ENCODE measurements around the gene BCAS3. TPM values are rescaled to one million over a fixed set of nuclear protein-coding genes. Genes with fewer than 3 reads are reported as not detected.

BCAS3 gene
- total RNA-seq, 2 experiments from 2014 or later, result 20.1 to 31.8 TPM

GRCh38 chr17:61406537-61406845 lies 728.8 kb downstream of the BCAS3 start:
- POLR2A ChIA-PET, result no interaction called here
- Mint-ChIP-seq H3K9me3 (no peaks in the 10 kb centered on the region), H3K4me1 (ENCODE audit: low read depth) (peaks cover 57% of the 10 kb centered on the region), H3K27me3 (peaks cover 77% of the 10 kb centered on the region), H3K27ac (no peak overlapping the region), H3K4me3 (peak overlapping the region; percentile 38), H3K36me3 (ENCODE audit: low read depth) (no peaks in the 10 kb centered on the region)
- DNase-seq (no peak), ATAC-seq (ENCODE audit: poor library complexity) (no peak)
- H3K4me1 ChIP-seq (ENCODE audit: insufficient read depth, low read length), result peaks cover 76% of the 10 kb centered on the region
- H3K9me3 ChIP-seq (ENCODE audit: control insufficient read depth in 1 of 2, insufficient read depth in 1 of 2, low read length in 2 of 2), result peaks cover 0 to 54% of the 10 kb centered on the region in 2 experiments
- peaks cover 85 to 89% of the 10 kb centered on the region in 2 experiments for H3K27me3 ChIP-seq (ENCODE audit: control insufficient read depth in 1 of 2, insufficient read depth in 2 of 2, low read length in 2 of 2)
- TF ChIP-seq CTCF (IDR thresholded peaks at IDR 0.05), result no peak
- intact Hi-C loops (cut with DNase I, micrococcal nuclease), result loop anchor here in 1 of 2 experiments (10.0 kb wide), 2 partner anchors 272 to 682 kb away; no protein-coding TSS in a partner anchor
- H3K4me3 ChIP-seq (ENCODE audit: low read length), result no peak overlapping the region
- no peaks in the 10 kb centered on the region for H3K36me3 ChIP-seq (ENCODE audit: insufficient read depth, low read length)
- H3K27ac ChIP-seq (ENCODE audit: low read depth in 1 of 2, low read length in 2 of 2), result no peak overlapping the region
- CTCF ChIA-PET, result no interaction called here

GRCh38 chr17:61406971-61407911 lies 729.6 kb downstream of the BCAS3 start:
- Histone ChIP-seq H3K36me3 (ENCODE audit: insufficient read depth, low read length) (no peaks in the 10 kb centered on the region), H3K27ac (ENCODE audit: low read depth in 1 of 2, low read length in 2 of 2) (no peak overlapping the region), H3K9me3 (ENCODE audit: control insufficient read depth in 1 of 2, insufficient read depth in 1 of 2, low read length in 2 of 2) (peaks cover 0 to 54% of the 10 kb centered on the region in 2 experiments), H3K4me1 (ENCODE audit: insufficient read depth, low read length) (peaks cover 78% of the 10 kb centered on the region), H3K4me3 (ENCODE audit: low read length) (no peak overlapping the region), H3K27me3 (ENCODE audit: control insufficient read depth in 1 of 2, insufficient read depth in 2 of 2, low read length in 2 of 2) (peaks cover 81 to 86% of the 10 kb centered on the region in 2 experiments)
- no peak for TF ChIP-seq CTCF (IDR thresholded peaks at IDR 0.05)
- peaks cover 72% of the 10 kb centered on the region for H3K27me3 Mint-ChIP-seq
- H3K9me3 Mint-ChIP-seq, result no peaks in the 10 kb centered on the region
- H3K4me3 Mint-ChIP-seq, result peak overlapping the region; percentile 51
- intact Hi-C loops (cut with DNase I, micrococcal nuclease), result loop anchor here in 1 of 2 experiments (10.0 kb wide), 2 partner anchors 272 to 682 kb away; no protein-coding TSS in a partner anchor
- ChIA-PET POLR2A (interaction anchor here (0.6 kb wide), 1 partner anchor 10 kb away, joined by 3 read pairs; no protein-coding TSS in a partner anchor), CTCF (no interaction called here)
- peaks cover 54% of the 10 kb centered on the region for H3K4me1 Mint-ChIP-seq (ENCODE audit: low read depth)
- H3K36me3 Mint-ChIP-seq (ENCODE audit: low read depth), result no peaks in the 10 kb centered on the region
- DNase-seq (peak in 2 of 14 experiments; percentile 8 to 30), ATAC-seq (ENCODE audit: poor library complexity) (no peak)
- H3K27ac Mint-ChIP-seq, result no peak overlapping the region

GRCh38 chr17:61408151-61409041 lies 730.7 kb downstream of the BCAS3 start:
- ChIA-PET CTCF (interaction anchor here (1.2 kb wide), 1 partner anchor 428 kb away, joined by 4 read pairs; no protein-coding TSS in a partner anchor), POLR2A (interaction anchor here (0.6 kb wide), 1 partner anchor 11 kb away, joined by 3 read pairs; no protein-coding TSS in a partner anchor)
- DNase-seq (peak in 2 of 14 experiments; percentile 21 to 31), ATAC-seq (ENCODE audit: poor library complexity) (no peak)
- Histone ChIP-seq H3K27me3 (ENCODE audit: control insufficient read depth in 1 of 2, insufficient read depth in 2 of 2, low read length in 2 of 2) (peaks cover 71 to 75% of the 10 kb centered on the region in 2 experiments), H3K27ac (ENCODE audit: low read depth in 1 of 2, low read length in 2 of 2) (no peak overlapping the region), H3K9me3 (ENCODE audit: control insufficient read depth in 1 of 2, insufficient read depth in 1 of 2, low read length in 2 of 2) (peaks cover 0 to 48% of the 10 kb centered on the region in 2 experiments), H3K4me1 (ENCODE audit: insufficient read depth, low read length) (peaks cover 82% of the 10 kb centered on the region), H3K36me3 (ENCODE audit: insufficient read depth, low read length) (no peaks in the 10 kb centered on the region), H3K4me3 (ENCODE audit: low read length) (no peak overlapping the region)
- intact Hi-C loops (cut with DNase I, micrococcal nuclease), result loop anchor here in 1 of 2 experiments (10.0 kb wide), 2 partner anchors 274 to 684 kb away; no protein-coding TSS in a partner anchor
- no peaks in the 10 kb centered on the region for H3K9me3 Mint-ChIP-seq
- H3K4me3 Mint-ChIP-seq, result peak overlapping the region; percentile 77
- no peak for TF ChIP-seq CTCF (IDR thresholded peaks at IDR 0.05)
- no peak overlapping the region for H3K27ac Mint-ChIP-seq
- peaks cover 65% of the 10 kb centered on the region for H3K27me3 Mint-ChIP-seq
- H3K36me3 Mint-ChIP-seq (ENCODE audit: low read depth), result no peaks in the 10 kb centered on the region
- peaks cover 42% of the 10 kb centered on the region for H3K4me1 Mint-ChIP-seq (ENCODE audit: low read depth)
